Hepatocyte (in vitro differentiated cells): ENCODE data around the gene TAGLN3. TPM values are rescaled to one million over a fixed set of nuclear protein-coding genes. Genes with fewer than 3 reads are reported as not detected.

ENCODE experiments used
- DNase-seq: peaks from one replicate; pipeline ENCODE4 v3.0.0-alpha.2; 2016; ENCODE audit warnings: low spot score
- H2AFZ ChIP-seq: fragments of 200-600 bp; sonication (generic); 2 replicates; pipeline ENCODE4 v1.6.0; 2016; ENCODE audit warnings: antibody characterized with exemption, mild to moderate bottlenecking
- H3K27ac ChIP-seq: fragments of 200-600 bp; sonication (generic); 2 replicates; pipeline ENCODE4 v1.5.1; 2016; ENCODE audit warnings: mild to moderate bottlenecking
- H3K27me3 ChIP-seq: fragments of 200-600 bp; sonication (generic); 2 replicates; pipeline ENCODE4 v1.6.1; 2016
- H3K36me3 ChIP-seq: fragments of 200-600 bp; sonication (generic); replicated peaks from 2 replicates; pipeline ENCODE4 v1.5.1; 2016; ENCODE audit warnings: low read depth; ENCODE audit not compliant: insufficient read depth
- H3K4me1 ChIP-seq: fragments of 200-600 bp; sonication (generic); 2 replicates; pipeline ENCODE4 v1.5.1; 2016; ENCODE audit warnings: mild to moderate bottlenecking, moderate library complexity; ENCODE audit not compliant: insufficient read depth
- H3K4me2 ChIP-seq: fragments of 200-600 bp; sonication (generic); 2 replicates; pipeline ENCODE4 v1.6.0; 2016
- H3K4me3 ChIP-seq: fragments of 200-600 bp; sonication (generic); 2 replicates; pipeline ENCODE4 v1.5.1; 2016; ENCODE audit warnings: mild to moderate bottlenecking
- H3K79me2 ChIP-seq: fragments of 200-600 bp; sonication (generic); 2 replicates; pipeline ENCODE4 v1.6.0; 2017; ENCODE audit warnings: mild to moderate bottlenecking
- H3K9me2 ChIP-seq: fragments of 200-600 bp; sonication (generic); replicated peaks from 2 replicates; pipeline ENCODE4 v1.6.0; 2017; ENCODE audit warnings: mild to moderate bottlenecking; ENCODE audit not compliant: insufficient read depth
- H3K9me3 ChIP-seq: fragments of 200-600 bp; sonication (generic); 2 replicates; pipeline ENCODE4 v1.5.1; 2016; ENCODE audit warnings: low read depth, mild to moderate bottlenecking
- H4K20me1 ChIP-seq: fragments of 200-600 bp; sonication (generic); 2 replicates; pipeline ENCODE4 v1.6.0; 2016; ENCODE audit warnings: mild to moderate bottlenecking; ENCODE audit not compliant: insufficient read depth, poor library complexity, severe bottlenecking
- CTCF ChIP-seq: fragments of 200-600 bp; sonication (generic); IDR thresholded peaks from 2 replicates; pipeline ENCODE4 v1.5.1; 2016; ENCODE audit warnings: antibody characterized with exemption, mild to moderate bottlenecking; ENCODE audit not compliant: poor library complexity
- EZH2 ChIP-seq: fragments of 200-600 bp; sonication (generic); IDR thresholded peaks from 2 replicates; pipeline ENCODE4 v1.6.1; 2016; ENCODE audit warnings: antibody characterized with exemption, mild to moderate bottlenecking, borderline replicate concordance
- EZH2phosphoT487 ChIP-seq: fragments of 200-600 bp; sonication (generic); IDR thresholded peaks from one replicate; pipeline ENCODE4 v1.6.1; 2018; ENCODE audit warnings: antibody characterized with exemption, mild to moderate bottlenecking, low read depth, moderate library complexity; ENCODE audit not compliant: unreplicated experiment, severe bottlenecking
- WGBS: methylation state at CpG from one replicate; pipeline ENCODE4 v1.1.6; 2016; ENCODE audit warnings: low lambda C conversion rate; ENCODE audit errors: missing lambda C conversion rate; 5-methylcytosine and 5-hydroxymethylcytosine counted together
- polyA plus RNA-seq: library from polyadenylated mRNA; unstranded; fragments of >200 nt; fragmentation: Nextera tagmentation; extraction: Ambion mirVana; gene quantifications from 2 replicates; pipeline ENCODE4 v1.2.1, GENCODE V29; 2016
- total RNA-seq: library from RNA; depleted of rRNA; stranded (reverse); fragments of >200 nt; gene quantifications from 2 replicates; pipeline ENCODE4 v1.2.3, GENCODE V29; 2014

TAGLN3 gene
- total and polyA plus RNA-seq, 2 experiments from 2014 or later, result 0.51 to 2.1 TPM

- Histone ChIP-seq H3K27ac (no peak overlapping the region), H3K79me2 (no peaks in the 10 kb centered on the region), H3K4me3 (no peak overlapping the region), H4K20me1 (no peaks in the 10 kb centered on the region), H2AFZ (no peak overlapping the region), H3K4me2 (no peak overlapping the region), H3K4me1 (peaks cover 4% of the 10 kb centered on the region), H3K9me2 (no peaks in the 10 kb centered on the region), H3K36me3 (no peaks in the 10 kb centered on the region), H3K9me3 (no peaks in the 10 kb centered on the region), H3K27me3 (no peaks in the 10 kb centered on the region)
- TF ChIP-seq EZH2, result no peak
- no peak for TF ChIP-seq EZH2phosphoT487
- no peak for TF ChIP-seq CTCF
- WGBS, result 79% methylated on average over 6 of the region's 6 CpGs
- DNase-seq, result no peak
These were observed 13.7 kb downstream of the TAGLN3 start for GRCh38 chr3:112012205-112012992.

- H3K4me2 ChIP-seq, result no peak overlapping the region
These were observed 14.5 kb downstream of the TAGLN3 start for GRCh38 chr3:112013058-112013783.

GRCh38 chr3:112013784-112014143 is 15.0 kb downstream of the TAGLN3 start:
- no peaks in the 10 kb centered on the region for H3K36me3 ChIP-seq
- no peaks in the 10 kb centered on the region for H3K79me2 ChIP-seq
- H3K4me3 ChIP-seq, result no peak overlapping the region
- no peaks in the 10 kb centered on the region for H3K9me2 ChIP-seq
- WGBS, result 80% methylated on average over 5 of the region's 5 CpGs
- TF ChIP-seq EZH2phosphoT487, result no peak
- H3K27me3 ChIP-seq, result no peaks in the 10 kb centered on the region
- no peaks in the 10 kb centered on the region for H3K4me1 ChIP-seq
- no peak overlapping the region for H3K4me2 ChIP-seq
- DNase-seq, result no peak
- H2AFZ ChIP-seq, result no peak overlapping the region
- H4K20me1 ChIP-seq, result no peaks in the 10 kb centered on the region
- H3K9me3 ChIP-seq, result no peaks in the 10 kb centered on the region
- no peak overlapping the region for H3K27ac ChIP-seq

More at GRCh38 chr3:112013058-112013783, 14.5 kb downstream of the TAGLN3 start:
- H4K20me1 ChIP-seq, result no peaks in the 10 kb centered on the region
- H3K27ac ChIP-seq, result no peak overlapping the region
- TF ChIP-seq CTCF, result peak; percentile 88
- no peak for TF ChIP-seq EZH2phosphoT487
- no peak for TF ChIP-seq EZH2
- no peaks in the 10 kb centered on the region for H3K9me3 ChIP-seq
- 47% methylated on average over 19 of the region's 19 CpGs for WGBS
- H3K4me1 ChIP-seq, result peaks cover 4% of the 10 kb centered on the region
- H3K36me3 ChIP-seq, result no peaks in the 10 kb centered on the region
- peak; percentile 83 for DNase-seq
- H3K9me2 ChIP-seq, result no peaks in the 10 kb centered on the region
- H2AFZ ChIP-seq, result no peak overlapping the region
- no peak overlapping the region for H3K4me3 ChIP-seq
- no peaks in the 10 kb centered on the region for H3K27me3 ChIP-seq
- no peaks in the 10 kb centered on the region for H3K79me2 ChIP-seq

GRCh38 chr3:112017091-112017490 is 18.4 kb downstream of the TAGLN3 start:
- no peak overlapping the region for H3K4me3 ChIP-seq
- no peak for TF ChIP-seq EZH2
- no peak for TF ChIP-seq CTCF
- no peak for TF ChIP-seq EZH2phosphoT487
- H2AFZ ChIP-seq, result no peak overlapping the region
- no peaks in the 10 kb centered on the region for H3K79me2 ChIP-seq
- H3K9me3 ChIP-seq, result no peaks in the 10 kb centered on the region
- no peak for DNase-seq
- H3K9me2 ChIP-seq, result no peaks in the 10 kb centered on the region
- H3K27me3 ChIP-seq, result no peaks in the 10 kb centered on the region
- no peaks in the 10 kb centered on the region for H3K4me1 ChIP-seq
- H3K4me2 ChIP-seq, result no peak overlapping the region
- H4K20me1 ChIP-seq, result no peaks in the 10 kb centered on the region
- H3K27ac ChIP-seq, result no peak overlapping the region
- no peaks in the 10 kb centered on the region for H3K36me3 ChIP-seq
